EL (cell line): ENCODE data around the gene TSKS.

Experiments used
- DNase-seq: peaks from one replicate; pipeline ENCODE4 v3.0.0-alpha.2; 2016

TSKS gene

GRCh38 chr19:49792829-49793560, 29.9 kb upstream of the TSKS start:
- DNase-seq = no peak

GRCh38 chr19:49791776-49792445, 28.8 kb upstream of the TSKS start:
- DNase-seq = no peak

DNA sequence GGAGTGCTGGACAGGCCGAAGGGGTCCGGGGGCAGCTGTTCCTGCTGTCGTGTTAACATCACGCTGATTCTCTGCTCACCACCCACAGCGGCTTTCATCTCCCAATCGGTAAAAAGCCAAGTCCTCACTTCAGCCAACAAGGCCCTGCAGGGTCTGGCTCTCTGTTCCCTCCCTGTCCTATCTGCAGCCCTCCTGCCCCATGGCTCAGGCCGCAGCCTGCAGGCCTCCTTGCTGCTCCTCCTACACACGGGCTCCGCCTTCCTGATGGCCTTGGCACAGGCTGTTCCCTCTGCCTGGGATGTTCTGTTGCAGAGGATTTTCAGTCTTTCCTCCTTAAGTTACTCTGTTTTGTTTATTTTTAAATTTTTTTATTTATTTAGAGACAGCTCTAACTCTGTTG, 27.8 kb upstream of the TSKS start:
- no peak for DNase-seq

GRCh38 chr19:49788857-49789256, 25.8 kb upstream of the TSKS start:
- no peak for DNase-seq

- no peak for DNase-seq
Measured at GRCh38 chr19:49787746-49788145, 24.6 kb upstream of the TSKS start.

- DNase-seq = peak; percentile 73
Measured at GRCh38 chr19:49786376-49786820, 23.3 kb upstream of the TSKS start.

DNA sequence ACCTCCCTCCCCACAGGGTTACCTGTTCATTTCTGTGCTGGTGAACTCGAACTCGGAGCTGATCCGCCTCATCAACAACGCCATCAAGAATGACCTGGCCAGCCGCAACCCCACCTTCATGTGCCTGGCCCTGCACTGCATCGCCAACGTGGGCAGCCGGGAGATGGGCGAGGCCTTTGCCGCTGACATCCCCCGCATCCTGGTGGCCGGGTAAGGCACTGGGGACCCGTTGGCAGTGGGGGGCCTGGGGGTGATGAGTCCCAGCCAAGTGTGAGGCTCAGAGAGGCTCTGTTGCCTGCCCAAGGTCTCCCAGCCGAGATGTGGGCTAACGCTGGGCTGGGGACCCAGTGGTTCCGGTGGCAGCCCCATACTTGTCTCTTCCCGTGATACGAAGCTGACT, 19.4 kb upstream of the TSKS start:
- DNase-seq = no peak

- DNase-seq = no peak
Measured at GRCh38 chr19:49781394-49781793, 18.3 kb upstream of the TSKS start.

GRCh38 chr19:49780861-49781260, 17.8 kb upstream of the TSKS start:
- no peak for DNase-seq

DNA sequence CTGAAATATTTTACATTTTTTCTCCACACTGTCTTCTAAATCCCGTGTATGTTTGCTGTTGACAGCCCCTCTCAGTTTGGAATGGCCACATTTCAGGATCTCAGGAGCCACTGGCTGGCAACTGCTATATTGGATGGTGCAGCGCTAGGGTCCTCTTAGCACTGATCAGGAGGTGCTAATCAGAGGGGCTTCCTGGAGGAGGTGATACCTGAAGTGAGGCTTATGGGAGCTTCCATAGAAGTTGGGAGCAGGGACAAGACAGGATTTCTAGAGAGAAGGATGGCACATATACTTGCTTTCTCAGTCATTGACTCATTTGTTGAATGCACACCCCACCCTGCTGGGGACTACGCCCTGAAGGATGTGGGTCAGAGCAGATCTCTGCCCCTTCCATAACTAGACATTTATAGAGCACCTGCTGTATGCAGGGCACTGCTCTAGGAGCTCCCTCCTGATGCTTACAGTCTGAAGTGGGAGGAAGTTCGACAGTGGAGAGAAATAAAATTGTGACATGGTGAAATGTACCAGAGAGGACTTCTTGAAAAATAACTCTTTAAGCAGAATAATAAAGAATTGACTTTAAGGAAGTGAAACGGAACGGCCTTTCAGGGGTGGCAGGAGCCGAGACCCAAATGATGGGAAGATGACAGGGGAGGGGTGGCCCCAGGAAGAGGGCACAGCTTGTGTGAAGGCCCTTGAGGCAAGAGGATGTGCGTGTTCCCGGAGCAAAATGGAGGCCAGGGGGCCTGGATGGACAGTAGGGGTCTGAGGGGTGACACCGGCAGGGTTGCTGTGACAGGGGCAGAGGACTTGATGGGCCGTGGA, 16.8 kb upstream of the TSKS start:
- DNase-seq = no peak

DNA sequence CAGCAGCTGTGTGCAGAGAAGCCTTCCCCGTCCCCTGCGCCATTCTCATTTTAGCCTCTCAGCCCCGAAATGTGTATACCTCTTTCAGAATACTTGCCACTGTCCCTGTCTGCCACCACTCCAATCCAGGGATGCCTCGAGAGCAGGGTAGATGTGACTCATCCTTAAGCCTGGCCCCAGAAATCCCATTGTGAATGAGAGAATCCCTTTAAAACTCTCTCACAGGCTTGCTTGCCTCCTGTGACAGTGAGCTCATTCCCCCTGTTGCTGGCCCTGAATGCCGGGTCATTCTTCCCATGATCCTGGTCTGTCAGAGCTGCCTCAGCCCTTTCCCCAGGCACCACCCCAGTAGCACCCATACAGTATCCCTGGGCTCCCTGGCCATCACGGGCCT, 13.3 kb upstream of the TSKS start:
- DNase-seq = no peak

- no peak for DNase-seq
Measured at GRCh38 chr19:49775742-49776370, 12.8 kb upstream of the TSKS start.

GRCh38 chr19:49774969-49775368, 11.9 kb upstream of the TSKS start:
- DNase-seq = no peak

DNA sequence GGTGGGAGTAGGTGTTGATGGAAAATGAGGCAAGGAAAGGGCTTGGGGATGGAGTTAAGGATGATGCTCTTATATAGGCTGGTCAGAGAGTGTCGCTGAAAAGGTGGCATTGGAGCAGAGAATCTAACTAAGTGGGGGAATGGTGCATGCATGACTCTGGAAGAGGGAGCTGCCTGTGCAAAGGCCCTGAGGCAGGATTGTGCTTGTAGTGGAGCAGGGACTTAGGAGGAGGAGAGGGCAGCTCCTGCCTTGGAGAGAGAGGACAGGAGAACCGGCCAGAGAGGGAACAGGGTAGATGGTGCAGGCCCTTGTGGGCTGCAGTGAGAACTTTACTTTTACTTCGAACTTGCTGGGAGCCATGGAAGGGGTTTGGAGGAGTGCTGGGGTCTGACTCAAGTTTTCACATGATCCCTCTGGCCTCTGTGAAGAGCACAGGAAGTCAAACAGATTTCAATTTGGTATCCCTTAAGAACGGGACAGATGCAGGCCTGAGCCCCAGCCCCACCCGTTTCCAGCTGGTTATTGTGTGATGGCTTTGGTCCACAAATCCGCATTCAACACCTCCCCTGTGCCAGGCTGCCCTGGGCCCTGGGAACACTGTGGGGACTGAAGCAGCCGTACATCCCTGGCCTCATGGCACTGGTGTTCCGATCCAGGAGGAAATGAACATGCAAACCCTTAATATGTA, 10.7 kb upstream of the TSKS start:
- DNase-seq = no peak

DNA sequence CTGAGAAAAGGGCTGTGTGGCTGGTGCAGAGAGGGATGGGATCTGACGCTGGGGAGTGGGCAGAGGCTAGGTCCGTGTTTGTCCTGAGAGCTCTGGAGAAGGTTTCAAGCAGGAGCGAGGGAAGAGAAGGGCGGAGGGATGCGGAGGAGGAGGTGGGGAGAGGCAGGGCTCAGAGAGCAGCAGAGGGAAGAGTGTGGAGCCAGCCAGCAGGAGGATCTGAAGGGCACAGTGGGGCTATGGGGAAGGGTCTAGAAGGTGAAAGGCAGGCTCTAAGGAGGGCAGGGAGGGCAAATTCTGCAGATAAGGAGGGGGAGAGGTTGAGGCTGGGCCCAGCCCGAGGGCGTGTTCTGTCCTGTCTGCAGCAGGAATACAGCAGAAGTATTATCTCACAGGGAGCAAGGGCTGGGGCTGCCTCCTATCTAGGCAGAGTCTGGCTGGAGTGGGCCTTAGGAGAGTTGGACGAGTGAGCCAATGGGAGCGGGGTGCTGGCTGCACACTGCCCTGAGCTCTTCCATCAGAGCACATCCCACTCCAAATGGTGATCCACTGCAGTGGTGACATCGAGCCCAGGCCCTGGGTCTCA, 9.8 kb upstream of the TSKS start:
- DNase-seq = no peak

GRCh38 chr19:49771674-49772139, 8.6 kb upstream of the TSKS start:
- DNase-seq = no peak

DNA sequence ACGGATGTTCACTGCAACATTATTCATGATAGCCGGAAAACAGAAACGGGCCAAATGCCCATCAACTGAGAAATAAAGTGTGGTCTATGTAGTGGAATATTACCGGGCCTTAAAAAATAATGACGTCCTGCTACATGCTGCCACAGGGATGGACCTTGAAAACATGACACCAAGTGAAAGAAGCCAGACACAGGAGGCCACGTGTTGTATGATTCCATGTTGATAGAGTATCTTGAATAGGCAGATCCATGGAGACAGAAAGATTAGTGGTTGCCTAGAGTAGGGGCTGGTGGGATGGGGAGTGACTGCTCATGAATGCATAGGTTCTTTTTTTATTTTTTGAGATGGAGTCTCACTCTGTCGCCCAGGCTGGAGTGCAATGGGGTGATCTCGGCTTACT, 7.4 kb upstream of the TSKS start:
- no peak for DNase-seq

- no peak for DNase-seq
Measured at GRCh38 chr19:49767967-49768581, 5.0 kb upstream of the TSKS start.

DNA sequence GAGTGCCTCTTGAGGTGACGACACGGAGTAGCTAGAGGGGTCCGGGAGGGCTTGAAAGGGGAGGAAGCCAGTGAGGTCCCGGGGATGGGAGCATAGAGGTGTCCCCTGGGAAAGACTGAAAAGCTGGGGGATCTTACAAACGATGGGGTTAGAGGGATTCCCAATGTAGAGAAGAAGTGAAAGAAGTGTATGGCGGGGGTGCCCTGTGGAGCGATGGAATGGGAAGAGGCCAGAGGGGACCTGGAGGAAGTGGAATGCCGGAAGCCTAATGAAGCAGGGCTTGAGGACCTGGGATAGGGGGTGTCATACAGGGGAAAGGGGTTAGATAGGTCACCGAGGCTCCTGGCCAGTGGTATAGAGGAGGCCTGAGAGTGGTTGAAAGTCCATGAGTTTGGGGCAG, 4.3 kb upstream of the TSKS start:
- peak; percentile 31 for DNase-seq

GRCh38 chr19:49766930-49767299, 3.8 kb upstream of the TSKS start, which contains the start of gene AP2A1:
AP2A1 (plus strand) TSS chr19:49767001; CDS start chr19:49767134, 133 bp downstream.
- no peak for DNase-seq
